GM21717 (cell line): ENCODE results near the gene UBE2QL1.

Experiments
- ATAC-seq: cut with Tn5 transposase; IDR thresholded peaks from one replicate; pipeline ENCODE4 v1.9.1; 2021; ENCODE audit warnings: mild to moderate bottlenecking, moderate library complexity; ENCODE audit not compliant: unreplicated experiment

The UBE2QL1 gene

DNA sequence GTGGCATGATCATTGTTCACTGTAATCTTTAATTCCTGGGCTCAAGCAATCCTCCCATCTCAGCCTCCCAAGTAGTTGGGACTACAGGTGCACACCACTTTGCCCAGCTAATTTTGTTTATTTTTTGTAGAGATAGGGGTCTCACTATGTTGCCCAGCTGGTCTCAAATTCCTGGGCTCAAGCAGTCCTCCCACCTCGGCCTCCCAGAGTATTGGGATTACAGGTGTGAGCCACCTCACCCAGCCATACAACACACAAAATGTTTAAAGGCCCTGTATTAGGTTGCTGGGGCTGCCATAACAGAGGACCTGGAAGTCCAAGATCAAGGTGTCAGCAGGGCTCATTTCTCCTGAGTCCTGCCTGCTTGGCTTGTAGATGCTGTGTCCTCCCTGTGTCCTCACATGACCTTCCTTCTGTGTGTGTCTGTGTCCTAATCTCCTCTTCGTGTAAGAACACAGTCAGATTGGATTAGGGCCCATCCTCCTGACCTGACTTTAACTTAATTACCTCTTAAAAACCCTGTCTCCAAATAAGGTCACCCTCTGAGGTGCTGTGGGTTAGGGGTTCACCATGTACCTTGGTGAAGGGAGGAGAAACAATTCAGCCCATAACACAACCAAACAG lies 5.4 kb downstream of the UBE2QL1 start:
- no peak for ATAC-seq

DNA sequence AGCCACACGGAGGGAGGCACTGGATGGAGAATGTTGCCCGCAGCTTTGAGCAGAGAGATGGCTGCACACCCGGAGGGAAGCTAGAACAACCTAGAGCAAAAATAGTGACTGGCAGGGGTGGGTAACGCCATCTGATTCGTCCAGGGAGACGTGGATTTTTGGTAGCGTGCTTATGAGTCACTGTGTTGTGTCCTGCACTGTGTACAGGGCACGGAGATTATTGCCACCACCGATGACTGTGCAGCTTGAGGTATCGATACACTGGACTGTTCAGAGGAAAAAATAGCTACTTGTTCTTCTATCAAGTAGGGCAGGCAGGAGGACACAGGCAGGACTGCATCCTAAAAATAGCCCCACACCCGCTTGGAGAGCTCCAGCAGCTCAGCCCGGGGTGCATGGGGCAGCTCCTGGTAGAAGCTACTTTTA lies 6.0 kb downstream of the UBE2QL1 start:
- no peak for ATAC-seq

DNA sequence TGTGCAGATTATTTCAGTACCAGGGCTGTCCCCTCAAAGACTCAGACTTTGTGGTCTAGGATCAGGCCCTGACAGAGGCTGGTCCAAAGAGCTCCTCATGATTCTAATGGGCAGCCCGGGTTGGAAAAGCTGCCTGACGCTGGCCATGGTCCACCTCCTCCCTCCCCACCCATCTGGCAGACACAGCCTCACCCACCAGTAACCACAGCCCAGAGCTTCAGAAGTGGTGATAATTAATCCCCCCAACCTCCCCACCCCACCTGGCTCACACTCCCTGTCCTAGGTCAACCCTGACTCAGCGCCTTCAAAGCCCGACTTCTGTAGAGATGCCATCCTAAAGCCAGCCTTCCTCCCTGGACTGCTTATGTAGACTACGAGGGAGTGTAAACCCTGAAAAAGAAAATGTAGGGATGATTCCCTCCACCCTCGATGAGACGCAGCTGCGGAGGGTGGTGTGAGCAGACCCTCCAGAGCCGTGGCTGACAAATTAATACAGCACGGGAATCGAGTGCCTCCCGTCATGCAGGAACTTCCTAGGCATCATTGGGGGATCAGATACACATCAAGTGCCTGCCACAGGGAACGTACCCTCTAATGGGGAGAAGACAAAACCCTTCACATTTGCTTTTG lies 7.0 kb downstream of the UBE2QL1 start:
- ATAC-seq, result no peak

DNA sequence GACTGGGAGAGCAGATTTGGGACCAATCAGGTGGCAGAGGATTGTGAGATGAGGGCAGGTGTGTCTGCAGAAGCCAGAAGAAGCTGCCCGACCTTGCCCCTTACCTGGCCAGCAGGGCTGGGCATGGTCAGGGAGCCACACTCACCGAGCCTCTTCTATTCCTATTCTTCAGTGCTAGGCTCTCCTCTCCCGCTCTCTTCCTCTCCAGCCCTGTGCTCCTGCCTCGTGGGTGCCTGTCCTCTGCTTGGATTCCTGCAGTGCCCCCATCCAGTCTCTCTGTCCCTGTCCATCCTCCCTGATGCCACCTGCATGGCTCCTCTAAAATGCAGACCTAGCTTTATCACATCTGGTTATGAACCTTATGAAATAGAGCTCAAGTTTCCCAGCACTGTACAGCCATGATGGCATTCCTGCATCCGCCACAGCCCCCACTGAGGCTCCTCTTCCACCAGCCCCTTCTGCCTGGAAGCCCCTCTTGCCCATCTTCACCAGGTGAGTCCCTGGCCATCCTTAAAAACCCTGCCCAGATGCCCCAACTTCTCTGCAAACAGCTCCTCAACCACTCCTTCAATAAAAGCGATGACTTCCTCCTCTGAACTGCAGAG lies 8.2 kb downstream of the UBE2QL1 start:
- no peak for ATAC-seq

DNA sequence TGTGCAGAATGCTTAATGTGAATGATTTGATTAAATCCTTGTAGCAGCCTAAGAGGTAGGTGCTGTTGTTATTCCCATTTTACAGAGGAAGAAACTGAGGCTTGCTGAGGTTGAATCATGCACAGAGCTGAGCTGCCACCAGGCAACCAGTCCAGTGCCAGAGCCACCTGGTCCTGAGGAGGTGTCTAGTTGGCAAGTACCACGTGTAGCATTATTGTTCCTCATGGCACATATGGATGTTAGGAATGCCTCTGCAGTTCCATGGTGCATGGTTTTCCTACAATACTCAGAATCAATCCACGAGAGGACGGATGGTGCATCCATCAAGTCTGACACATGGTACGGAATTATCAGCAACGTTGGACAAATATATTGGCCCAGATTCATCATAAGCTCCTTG lies 8.9 kb downstream of the UBE2QL1 start:
- ATAC-seq, result no peak

DNA sequence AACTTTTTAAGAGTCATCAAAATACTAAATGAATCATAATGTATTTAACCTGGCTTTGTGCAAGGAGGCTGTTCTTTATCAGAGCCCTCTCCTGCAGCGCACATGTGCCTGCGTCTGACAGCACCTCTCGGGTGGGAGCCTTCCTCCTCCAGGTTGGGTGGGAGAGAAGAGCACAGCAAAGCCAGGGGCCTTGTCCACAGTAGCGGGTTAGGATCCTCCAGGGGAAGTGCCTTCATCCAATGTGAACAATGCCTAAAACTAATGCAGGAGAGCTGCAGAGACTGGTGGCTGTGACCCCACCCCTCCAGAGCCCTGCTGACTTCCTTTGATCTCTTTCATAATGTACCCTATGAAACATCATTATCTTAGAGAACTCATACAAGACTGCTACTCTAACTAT lies 10.2 kb downstream of the UBE2QL1 start:
- ATAC-seq, result no peak

DNA sequence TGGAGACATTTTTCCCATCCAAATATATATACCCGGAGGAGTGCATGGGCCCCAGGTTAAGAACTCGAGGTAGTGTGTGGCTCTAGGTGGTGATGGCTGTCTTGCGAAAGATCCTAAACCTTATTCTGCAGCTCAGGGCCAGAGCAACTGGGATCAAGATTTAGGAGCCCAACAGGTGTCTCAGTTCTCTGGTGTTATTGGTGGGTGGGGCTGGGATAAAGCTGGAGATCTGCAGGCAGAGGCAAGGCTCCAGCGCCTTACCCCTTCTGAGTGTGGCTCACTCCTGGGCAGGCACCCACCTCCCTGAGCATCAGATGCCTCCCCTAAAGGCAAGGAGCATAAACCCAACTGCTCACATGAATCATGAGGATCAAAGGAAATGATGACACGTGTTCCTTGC lies 11.2 kb downstream of the UBE2QL1 start:
- ATAC-seq, result no peak

DNA sequence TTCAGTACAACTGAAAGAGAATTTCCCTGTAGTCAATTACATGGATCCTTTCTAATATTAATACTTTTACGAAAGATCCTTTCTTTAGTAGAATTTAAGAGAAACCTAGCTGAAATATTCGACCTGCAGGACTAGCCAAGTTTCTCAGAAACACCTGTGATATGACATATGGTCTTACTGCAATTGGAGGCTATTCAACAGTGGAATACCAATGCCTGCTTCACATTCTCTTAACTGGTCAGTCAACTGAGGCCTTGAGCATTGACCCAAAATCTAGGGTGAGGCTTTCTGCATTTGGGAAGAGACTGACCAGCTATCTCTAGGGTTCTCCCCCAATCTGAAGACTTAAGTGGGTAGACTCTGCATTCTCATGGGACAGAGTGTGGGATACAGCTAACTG lies 12.3 kb downstream of the UBE2QL1 start:
- ATAC-seq, result no peak

DNA sequence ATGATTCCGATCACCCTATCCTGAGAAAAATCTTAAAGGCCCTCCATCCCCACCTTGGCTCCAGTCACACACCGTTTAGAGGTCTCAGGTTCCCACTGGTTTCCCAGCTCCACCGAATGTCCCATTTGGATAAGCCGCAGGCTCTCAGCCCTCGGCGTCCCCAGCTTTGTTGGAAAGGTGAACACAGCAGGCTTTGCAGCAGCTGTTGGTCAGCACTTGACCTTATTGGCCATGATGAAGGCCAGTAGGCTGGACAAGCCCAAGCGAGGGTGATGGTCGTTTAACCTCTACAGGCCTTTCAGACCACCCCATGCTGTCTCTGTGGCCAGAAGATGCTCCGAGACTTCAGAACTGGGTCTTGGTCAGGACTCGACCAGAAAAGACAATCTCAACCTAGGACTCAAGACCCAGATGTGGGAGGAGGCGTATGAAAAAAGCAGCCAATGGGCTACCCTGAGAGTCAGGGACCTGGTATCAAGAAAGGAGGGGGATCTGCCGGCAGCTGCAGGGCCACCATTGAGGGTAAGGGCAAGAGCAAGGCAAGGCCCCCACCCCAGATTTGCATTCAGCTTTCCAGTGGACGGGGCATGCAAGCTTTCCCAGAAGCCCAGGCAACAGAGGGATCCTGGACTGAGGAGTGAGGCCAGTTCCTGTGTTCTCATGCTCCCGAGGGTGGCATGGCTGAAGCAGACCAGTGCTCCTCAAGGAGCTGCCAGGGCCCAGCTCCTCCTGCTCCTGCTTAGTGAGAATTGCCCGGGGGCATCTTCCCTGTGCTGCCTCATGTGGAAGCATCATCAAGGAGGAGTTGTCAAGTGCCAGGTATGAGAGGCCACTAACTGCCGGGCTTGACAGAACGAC lies 13.4 kb downstream of the UBE2QL1 start:
- no peak for ATAC-seq

DNA sequence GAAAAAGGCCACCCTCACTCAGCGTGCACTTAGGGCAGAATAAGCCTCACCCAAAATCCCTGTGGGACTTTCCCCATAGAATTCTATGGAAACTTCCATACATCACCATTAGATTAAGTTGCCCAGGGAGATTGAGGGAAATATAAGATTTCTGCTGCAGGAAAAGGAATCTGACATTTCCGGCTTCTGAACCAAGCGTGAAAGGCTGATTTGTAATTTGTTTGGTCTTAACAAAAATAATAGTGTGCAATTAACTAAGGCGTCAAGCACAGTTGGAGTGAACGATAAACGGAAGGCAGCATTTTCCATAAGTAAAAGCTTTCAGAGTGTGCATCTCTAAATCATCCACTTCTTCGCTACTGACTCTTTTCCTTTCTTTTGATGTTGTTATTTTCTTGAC lies 14.0 kb downstream of the UBE2QL1 start:
- ATAC-seq, result no peak

DNA sequence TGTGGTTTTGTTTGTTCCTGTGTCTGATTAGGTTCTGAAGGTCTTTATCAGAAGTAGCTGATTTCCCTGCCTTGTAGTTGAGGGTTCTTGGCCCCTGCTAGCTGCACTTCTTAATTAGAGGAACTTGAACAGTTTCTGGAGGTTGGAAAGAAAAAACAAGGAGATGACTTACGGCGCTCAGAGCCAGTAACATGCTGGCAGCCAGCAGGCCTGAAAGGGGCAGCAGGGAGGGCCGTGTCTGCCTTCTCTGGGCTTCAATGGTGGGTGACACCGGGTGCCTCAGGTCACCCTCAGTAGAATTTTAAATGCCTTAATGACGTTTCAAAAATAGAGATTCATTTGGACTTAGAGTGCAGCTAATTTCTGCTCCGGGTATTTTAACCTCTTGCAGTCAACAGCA lies 15.8 kb downstream of the UBE2QL1 start:
- ATAC-seq, result no peak

DNA sequence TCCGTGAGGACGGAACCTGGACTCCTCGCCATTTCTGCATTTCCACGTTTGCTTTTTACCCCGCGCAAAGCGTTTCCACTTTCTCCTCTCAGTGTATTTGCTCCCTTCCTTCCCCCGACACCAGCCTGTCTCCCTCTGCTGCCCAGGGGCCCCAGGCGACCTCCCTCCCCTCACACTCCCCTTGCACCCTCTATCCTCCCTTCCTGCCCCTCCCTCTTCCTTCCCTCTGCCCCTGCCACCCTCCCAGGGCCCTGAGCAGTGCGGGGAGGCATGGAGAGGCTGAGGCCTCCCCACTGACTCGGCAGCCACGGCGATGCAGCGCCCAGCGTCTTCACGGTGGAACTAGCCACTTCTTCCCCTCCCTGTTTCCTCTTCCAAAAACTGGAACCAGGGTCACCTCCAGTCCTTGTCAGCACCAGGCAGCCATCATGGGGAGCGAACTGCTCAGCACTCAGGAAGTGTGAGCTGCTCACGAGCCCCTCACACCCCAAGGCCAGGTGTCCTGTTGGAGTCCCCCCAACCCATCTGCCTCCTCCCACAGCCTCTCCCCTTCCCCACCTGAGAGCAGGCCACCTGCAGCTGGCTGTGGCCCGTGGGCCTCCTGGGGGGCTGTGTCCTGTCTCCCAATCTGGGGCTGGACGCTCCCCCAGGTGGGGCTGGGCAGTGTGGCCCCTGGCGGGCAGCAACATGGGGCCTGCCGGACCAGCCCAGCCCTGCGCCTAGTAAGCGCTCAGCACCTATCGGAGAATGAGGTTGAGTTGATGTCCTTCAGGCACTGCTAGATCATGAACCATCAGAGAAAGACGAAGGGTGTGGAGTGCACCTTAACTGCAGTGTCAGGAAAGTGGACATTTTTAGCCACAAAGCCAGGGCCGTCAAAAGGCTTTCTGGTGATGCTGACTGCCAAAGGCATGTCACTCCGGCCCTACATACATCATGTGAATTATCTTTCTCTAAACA lies 17.5 kb downstream of the UBE2QL1 start:
- no peak for ATAC-seq

DNA sequence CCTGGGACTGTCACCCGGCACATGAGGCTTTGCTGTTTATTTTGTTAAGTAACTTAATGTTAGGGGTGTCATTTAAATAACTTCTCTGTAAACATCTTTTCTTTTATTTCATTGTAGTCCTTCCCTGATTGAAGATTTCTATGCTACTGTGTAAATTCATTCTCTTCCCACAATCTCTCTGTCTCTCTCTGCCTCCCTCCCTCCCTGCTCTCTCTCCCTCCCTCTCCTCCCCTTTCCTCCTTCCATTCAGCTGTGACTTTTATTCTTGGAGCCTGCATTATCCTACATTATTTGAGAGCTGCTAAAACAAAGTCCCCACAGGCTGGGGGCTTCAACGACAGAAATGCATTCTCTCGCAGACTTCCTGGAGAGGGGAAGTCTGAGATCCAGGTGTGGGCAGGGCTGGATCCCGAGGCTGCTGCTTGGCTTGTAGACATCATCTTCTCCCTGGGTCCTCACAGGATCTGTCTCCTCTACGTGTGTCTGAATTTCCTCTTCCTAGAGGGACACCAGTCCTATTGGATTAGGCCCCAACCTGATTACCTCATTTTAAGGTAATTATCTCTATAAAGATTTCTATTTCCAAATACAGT lies 18.4 kb downstream of the UBE2QL1 start:
- ATAC-seq, result no peak

DNA sequence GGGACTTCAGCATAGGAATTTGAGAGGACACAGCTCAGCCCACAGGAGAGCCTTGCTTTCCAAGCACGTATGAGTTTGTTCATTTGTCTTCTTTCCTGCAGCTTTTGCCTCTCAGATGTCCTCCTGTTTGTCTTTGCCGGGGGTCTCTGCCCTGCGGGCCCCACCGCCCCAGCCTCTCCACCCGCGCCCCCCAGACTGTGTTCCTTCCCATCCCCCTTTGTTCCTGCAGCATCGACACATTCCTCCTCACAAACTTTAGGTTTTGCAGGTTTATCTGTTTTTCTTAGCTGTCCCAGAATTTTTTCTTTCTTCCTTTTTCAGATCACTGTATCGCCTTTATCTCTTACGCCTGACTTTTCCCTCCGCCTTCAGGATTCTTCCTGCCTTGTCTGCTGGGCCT lies 18.9 kb downstream of the UBE2QL1 start:
- ATAC-seq, result no peak

DNA sequence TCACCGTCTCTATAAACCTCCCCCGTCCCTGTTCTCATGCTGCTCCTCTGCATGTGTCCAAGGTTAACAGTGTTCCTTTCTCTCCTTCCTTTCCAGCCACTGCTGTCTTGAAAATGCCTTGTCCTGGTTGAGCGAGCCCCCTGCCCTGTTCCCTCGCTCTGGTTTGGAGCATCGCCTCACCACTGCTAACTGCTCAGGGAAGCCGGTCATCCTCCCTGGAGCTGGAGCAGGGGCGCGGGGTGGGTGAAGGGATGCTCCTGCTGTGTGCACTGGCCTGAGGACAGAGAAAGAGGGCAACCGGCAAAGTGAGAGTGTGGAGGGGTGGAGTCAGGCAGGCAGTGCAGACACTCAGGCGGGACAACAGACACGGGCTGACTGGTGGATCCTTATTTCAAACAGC lies 19.4 kb downstream of the UBE2QL1 start:
- no peak for ATAC-seq

DNA sequence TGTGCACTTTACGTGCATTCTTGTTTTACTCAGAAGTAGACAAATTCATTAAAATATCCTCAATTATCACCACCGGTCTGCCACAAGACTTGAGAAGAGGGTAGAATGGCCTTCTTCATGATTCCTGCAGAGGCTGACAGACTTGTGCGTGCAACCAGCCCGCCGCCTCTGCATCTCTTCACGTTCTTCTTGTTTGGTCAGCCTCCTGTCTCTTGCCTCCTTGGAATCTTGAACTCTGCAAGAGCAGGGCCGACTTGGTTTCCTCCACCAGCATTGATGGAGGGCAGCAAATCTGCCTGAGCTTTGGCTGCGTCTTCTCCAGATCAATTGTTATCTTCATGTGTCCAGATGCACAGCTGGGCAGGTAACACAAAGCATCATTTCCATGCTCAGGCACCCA lies 20.2 kb downstream of the UBE2QL1 start:
- ATAC-seq, result no peak

DNA sequence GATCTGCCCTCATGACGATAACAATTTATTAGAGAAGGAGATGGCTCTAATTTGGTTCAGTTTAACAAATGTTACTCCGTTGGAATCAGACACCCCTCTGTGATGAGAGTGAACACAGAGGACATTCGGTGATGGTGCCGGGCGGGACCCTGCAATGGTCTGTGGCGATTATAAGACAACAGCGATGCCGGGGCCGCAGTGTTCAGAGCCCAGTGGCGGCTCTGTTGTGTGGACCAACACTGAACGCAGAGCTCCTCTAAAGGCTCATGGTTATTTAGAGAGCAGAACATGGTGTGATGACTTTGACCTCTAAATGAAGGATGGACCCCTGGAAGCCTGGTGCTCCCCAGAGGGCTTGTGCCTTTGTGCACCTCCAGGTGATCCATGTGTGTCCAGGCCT lies 21.2 kb downstream of the UBE2QL1 start:
- ATAC-seq, result no peak

DNA sequence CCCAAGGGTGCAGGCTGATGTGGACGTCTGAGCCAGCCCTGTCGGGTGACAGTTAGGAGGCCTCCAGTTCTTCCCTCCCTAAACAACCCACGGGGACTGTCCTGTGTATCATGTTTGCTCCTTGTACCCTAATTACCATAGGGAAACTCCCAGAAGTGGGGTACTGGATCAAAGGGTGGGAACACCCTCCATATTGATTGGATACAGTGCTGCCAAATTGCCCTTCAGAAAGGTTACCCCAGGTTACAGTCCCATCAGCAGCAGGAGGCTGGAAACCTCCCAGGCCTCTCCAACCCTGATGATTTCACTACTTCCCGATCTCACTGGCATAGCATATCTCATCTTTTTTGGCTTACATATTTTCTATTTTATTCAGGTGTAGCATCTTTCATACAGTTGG lies 22.0 kb downstream of the UBE2QL1 start:
- ATAC-seq, result no peak

DNA sequence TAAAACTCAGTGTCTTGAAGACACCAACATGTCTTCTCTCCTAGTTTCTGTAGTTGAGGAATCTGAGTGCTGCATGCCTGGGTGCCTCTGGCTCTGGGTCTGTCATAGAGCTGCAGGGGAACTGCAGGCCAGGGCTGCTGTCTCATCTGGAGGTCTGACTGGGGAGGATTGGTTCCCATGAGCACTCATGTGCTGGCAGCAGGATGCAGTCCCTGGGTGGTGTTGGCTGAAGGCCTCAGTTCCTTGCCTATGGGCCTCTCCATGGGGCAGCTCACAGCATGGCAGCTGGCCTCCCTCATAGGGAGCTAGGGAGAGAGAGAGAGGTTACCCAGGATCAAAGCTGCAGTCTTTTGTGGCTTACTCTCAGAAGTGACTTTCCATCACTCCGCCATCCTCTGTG lies 22.6 kb downstream of the UBE2QL1 start:
- no peak for ATAC-seq

DNA sequence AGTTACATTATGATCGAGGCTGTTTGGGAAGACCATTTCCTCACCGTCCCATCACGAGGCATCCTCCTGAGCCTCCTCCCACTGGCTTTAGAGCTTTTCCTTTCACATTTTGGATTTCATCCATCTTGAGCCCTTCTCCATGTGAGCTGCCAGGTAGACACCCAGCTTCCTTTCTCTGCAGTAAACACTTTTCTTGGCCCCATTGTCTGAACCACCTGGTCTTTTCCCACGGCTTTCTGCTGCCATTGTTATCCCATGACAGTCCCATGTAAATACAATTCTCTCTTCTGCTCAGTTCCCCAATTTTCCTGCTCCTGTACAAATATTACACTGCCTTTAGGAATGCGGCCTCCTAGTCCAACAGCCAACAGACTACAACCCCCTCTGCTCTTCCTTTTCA lies 24.1 kb downstream of the UBE2QL1 start:
- ATAC-seq, result no peak
